Measurements from ENCODE around the gene LMOD1.
"Not testable (repeated sequence)": the region's sequence is repeated elsewhere in the genome, so short reads cannot be mapped to it uniquely, and the experiment has no call there.

LMOD1 gene

GRCh38 chr1:201946224-201946908 is at the start of gene LMOD1:
Gene LMOD1, minus strand, starts transcription at chr1:201946548. Its CDS starts 208 bp downstream, at chr1:201946340.
- DNase-seq = peak; percentile 16

GRCh38 chr1:201990427-201990826 is 44.1 kb upstream of the LMOD1 start:
- no peak for DNase-seq

GRCh38 chr1:201989354-201990128 is 43.2 kb upstream of the LMOD1 start:
- DNase-seq = no peak

- DNase-seq = no peak
Observed at GRCh38 chr1:201988601-201989000, 42.3 kb upstream of the LMOD1 start.

- no peak for DNase-seq
Observed at GRCh38 chr1:201985355-201985754, 39.0 kb upstream of the LMOD1 start.

GRCh38 chr1:201984446-201984845 is 38.1 kb upstream of the LMOD1 start:
- no peak for DNase-seq

- no peak for DNase-seq
Observed at GRCh38 chr1:201983380-201983805, 37.0 kb upstream of the LMOD1 start.

- peak; percentile 47 for DNase-seq
Observed at GRCh38 chr1:201982623-201983379, 36.5 kb upstream of the LMOD1 start, which contains the start of gene RNPEP. Gene RNPEP, plus strand, starts transcription at chr1:201982648. Its CDS starts 19 bp downstream, at chr1:201982667.

GRCh38 chr1:201982082-201982622 is 35.8 kb upstream of the LMOD1 start:
- no peak for DNase-seq

GRCh38 chr1:201970334-201971159 is 24.2 kb upstream of the LMOD1 start:
- DNase-seq = no peak

GRCh38 chr1:201968202-201968925 is 22.0 kb upstream of the LMOD1 start:
- DNase-seq = no peak

- DNase-seq = no peak
Observed at GRCh38 chr1:201966171-201966570, 19.8 kb upstream of the LMOD1 start.

GRCh38 chr1:201964261-201964660 is 17.9 kb upstream of the LMOD1 start:
- DNase-seq = no peak

GRCh38 chr1:201962382-201962781 is 16.0 kb upstream of the LMOD1 start:
- not testable (repeated sequence) for DNase-seq

GRCh38 chr1:201958348-201958747 is 12.0 kb upstream of the LMOD1 start:
- no peak for DNase-seq

- no peak for DNase-seq
Observed at GRCh38 chr1:201955729-201956143, 9.4 kb upstream of the LMOD1 start.

GRCh38 chr1:201955009-201955728 is 8.8 kb upstream of the LMOD1 start, which contains the start of gene TIMM17A:
Gene TIMM17A, plus strand, starts transcription at chr1:201955503. Its CDS starts 24 bp downstream, at chr1:201955527.
- DNase-seq = peak; percentile 85

- DNase-seq = no peak
Observed at GRCh38 chr1:201954263-201955008, 8.1 kb upstream of the LMOD1 start.

- no peak for DNase-seq
Observed at GRCh38 chr1:201949491-201949890, 3.1 kb upstream of the LMOD1 start.

GRCh38 chr1:201947697-201948008 is 1.3 kb upstream of the LMOD1 start:
- no peak for DNase-seq
